HG03060 (cell line): ENCODE results near the gene CBS.
"Not testable (repeated sequence)": the region's sequence is repeated elsewhere in the genome, so short reads cannot be mapped to it uniquely, and the experiment has no call there.

Experiments used
- ATAC-seq: cut with Tn5 transposase; IDR thresholded peaks from one replicate; pipeline ENCODE4 v1.9.1; 2021; ENCODE audit warnings: low read depth, moderate number of reproducible peaks; ENCODE audit not compliant: unreplicated experiment

CBS gene

DNA sequence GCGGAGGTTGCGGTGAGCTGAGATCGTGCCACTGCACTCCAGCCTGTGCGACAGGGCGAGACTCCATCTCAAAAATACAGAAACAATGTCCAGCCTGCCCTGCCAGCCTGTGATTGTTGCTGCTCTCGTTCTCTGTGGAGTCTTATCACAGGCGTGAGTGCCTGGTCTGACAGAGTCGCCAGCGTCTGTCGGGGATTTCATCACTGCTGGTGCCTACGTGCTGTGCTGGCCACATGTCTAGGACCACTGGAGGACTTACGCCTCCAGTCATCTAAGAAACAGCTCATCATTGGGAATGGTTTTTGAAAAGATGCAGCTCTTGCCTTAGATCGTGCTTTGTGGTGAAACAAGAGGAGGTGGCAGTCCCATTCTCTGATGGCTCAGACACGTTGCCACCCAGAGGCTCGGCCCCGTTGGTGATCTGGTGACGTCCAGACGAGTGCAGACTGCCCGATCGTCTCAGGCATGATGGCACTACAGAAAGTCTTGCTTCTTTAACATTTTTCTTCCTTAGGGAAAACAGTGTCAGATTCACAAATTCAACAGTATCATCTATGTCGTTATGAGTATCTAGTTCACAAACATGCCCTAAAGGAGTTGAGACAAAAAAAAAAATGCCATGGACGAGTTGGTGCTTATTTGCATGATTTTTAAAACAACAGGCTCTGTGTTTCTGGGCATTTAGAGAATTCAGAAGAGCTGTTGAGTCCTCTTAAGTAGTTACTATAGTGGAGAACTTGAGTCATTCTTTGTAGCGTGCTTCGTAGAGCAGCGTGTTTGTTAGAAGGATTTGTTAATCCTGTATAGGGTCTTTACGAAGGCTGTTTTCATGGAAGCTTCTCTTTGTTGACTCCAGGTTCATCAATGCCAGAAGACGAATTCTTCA lies 47.5 kb downstream of the CBS start:
- no peak for ATAC-seq

GRCh38 chr21:43025636-43026180 lies 49.9 kb downstream of the CBS start:
- no peak for ATAC-seq

DNA sequence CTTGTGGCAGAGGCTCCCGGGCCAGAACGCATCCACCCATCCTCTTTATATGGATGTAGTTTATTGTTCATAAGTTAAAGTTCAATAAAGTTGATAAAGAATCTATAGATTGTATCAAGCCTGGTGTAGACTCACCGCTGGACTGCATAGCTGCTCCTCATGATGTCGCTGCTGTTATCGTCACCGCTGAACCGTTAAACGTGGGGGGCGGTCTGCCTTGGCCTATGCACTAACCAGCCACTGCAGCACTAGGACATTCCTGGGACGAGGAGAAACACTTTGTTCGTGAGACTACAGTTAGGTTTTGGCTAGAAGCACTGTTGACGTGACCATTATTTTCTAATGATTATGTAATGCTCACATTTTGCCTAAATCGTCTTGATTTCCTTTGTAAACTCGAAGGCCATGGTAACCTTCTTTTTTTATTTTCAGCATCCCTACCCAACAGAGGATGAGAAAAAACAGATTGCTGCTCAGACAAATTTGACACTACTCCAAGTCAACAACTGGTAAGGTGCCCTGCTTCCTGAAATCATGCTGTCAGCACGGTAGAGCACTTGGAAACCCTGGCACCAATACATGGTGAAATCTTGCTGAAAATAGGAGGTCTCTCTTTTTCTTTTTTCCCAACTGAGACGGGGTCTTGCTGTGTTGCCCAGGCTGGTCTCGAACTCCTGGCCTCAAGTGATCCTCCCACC lies 51.0 kb downstream of the CBS start:
- ATAC-seq, result no peak

DNA sequence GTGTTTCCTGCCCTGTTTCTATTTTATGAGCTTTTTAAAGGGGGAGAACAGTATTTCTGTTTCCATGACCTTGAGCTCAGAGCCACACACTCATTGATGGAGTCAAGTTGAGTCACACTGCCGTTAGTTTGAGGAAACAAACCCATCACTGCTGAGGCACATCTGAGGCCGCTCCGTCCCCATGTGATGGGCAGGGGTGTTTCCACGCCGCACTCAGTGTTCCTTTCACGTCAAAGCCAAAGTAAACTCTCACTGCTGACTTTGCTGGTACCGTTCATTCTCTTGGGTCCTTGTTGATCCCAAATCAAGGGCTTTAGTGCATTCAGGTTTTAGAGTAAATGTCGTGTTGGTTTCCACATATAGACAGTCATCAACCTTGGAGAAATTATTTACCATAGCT lies 52.5 kb downstream of the CBS start:
- ATAC-seq, result no peak

DNA sequence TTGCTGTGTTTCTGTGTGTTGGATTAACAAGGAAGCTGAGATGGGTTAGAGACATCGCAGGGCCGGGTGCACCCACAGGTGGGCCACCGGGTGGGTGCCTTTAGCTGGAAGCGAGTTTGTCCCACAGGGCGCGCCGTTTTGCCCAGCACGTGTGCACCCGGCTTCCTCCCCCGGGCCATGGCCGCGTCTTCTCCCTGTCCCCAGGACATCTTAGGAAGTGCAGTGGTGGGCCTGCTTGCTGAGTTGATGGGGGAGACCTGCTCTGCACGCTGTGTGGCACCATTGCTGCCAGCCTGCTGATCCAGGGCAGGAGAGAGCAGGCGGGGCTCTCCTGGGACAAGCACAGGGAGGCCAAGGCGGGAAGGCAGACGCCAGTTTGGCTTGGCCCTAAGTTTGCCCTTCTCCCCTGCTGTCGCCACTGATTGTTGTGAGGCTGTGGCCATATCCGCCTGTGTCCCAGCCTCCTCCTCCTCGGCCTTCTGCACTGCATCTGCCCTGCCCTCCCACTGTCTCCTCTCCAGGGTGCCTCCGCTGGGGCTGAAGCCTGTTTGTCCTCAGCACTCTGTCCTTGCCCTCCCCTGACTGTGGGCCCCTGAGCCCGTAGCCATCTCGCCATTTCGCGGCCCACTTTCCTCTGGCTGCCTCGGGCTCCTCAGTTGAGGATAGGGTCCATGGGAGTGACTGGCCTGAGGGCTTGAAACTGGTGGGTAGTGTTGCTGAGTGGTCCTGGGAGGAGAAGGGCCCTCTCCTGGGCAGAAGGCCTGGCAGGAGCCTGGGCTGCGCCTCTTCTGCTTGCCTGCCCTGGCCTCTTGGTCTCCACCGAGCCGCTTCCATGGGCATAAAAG lies 53.7 kb downstream of the CBS start:
- no peak for ATAC-seq

DNA sequence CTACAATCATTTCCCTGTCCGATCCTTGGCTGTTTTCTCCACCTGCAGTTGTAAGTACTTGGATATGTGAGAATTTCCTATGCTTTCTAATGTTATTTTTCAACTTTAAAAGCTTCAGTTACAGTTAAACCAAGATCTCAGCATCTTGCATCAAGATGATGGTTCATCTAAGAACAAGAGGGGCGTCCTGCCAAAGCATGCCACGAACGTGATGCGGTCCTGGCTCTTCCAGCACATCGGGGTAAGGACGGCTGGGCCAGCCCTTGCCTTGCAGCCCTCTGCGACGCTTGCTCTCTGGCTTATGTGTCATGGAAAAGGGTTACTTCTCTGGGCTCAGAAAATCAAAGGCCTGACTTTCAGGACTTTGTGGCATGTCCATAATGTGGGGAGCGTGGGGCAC lies 54.4 kb downstream of the CBS start:
- ATAC-seq, result no peak

DNA sequence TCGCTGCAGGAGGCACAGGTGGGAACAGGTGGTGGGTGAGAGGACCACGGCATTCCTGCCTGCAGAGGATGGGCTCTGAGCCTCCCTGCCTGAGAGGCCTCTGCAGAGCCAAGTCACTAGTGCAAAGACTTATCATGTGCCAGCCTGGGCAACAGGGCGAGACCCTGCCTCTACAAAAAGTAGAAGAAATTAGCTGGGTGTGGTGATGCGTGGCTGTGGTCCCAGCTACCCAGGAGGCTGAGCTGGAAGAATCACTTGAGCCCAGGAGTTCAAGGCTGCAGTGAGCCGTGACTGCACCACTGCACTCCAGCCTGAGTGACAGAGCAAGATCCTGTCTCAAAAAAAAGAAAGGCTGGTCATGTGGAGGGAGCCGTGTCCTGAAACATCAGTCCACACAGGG lies 54.9 kb downstream of the CBS start:
- no peak for ATAC-seq

DNA sequence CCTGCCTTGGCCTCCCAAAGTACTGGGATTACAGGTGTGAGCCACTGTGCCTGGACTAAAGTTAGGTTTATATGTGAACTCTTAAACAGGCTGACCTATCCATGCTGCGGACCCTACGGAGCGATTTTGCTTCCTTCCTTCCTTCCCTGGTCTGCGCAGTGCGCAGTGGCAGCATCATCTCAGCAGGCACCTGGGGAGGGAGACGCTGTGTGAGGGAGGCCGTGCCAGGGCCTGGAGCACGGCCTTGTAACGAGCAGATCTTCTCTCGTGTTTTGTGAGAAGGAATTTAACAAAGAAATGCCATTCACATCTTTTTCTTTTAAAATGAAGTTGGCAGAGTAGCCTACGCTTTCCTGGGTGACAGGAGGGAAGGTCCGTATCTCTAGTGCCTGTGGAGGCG lies 55.5 kb downstream of the CBS start:
- no peak for ATAC-seq

DNA sequence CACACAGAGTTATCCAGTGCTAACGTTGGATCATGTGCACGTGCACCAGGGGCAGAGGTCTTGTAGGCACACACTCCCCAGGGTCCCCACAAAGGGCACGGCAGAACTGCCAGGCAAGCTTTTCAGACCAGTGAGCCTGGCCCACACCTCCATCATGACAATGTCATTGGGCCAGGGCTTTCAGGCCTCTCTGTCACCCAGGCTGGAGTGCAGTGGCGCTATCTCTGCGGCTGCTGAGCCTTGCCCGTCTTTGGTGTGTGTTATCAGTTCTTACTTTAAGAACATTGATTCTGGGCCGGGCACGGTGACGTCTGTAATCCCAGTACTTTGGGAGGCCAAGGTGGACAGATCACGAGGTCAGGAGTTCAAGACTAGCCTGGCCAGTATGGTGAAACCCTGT lies 57.1 kb downstream of the CBS start:
- no peak for ATAC-seq

DNA sequence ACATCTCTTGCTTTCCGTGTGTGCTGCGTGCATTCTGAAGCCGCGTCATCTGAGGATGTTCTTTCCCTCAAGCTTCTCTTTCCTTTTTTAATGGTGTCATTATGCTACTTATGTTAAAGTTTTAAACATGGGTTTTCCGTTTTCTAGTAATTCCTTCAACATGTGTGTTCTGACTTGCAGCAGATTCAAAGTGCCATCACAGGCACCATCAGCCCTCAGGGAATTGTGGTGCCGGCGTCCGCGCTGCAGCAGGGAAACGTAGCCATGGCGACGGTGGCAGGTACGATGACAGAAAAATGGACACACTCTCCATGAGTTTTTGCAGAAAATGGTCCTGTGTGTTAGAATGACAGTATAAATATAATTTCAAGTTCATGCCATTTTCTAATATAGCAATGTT lies 58.9 kb downstream of the CBS start:
- ATAC-seq, result no peak

DNA sequence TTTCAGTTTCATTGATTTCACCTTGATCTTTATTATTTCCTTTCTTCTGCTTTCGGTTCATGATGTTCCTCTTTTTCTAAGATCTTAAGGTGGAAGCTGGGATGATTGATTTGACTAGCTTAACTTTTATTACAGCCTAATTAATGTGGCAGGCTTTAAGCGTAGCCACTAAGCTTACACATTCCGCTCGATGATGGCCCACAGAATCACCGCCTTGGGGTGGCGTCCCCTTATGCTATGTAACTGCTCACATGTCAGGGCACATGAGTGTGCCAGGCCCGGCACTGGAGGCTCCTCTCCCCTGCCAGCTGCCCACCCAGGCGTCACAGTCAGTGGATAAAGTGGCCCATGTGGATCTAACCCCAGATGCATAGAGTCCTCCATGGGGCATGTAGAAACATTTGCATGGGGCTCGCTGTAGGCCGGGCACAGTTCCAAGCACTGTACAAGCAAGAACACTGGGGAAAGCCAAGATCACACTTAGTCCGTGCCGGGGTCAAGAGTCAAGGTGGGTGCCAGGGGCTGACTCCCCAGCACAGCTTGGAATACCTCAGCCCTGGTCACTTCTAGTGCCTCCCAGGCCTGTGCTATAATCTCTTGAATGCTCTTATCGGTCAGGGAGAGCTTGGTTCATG lies 59.6 kb downstream of the CBS start:
- no peak for ATAC-seq

DNA sequence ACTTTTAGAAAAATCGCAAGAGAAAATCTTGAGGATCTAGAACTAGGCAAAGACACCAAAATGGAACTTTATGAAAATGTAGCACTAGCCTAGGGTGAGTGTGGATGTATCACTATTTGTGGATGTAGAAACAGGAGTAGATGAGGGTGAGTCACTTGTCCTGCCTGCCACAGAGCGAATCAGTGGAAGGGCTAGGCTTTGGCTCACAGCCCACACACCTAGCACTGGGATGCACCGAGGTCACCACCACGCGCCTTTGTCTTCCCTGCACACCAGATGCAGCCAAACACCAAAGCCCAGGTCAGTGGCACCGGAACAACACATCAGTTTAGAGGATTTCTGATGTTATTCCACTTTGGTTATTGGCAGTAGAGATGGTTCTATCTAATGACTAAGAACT lies 63.0 kb downstream of the CBS start:
- ATAC-seq, result no peak

DNA sequence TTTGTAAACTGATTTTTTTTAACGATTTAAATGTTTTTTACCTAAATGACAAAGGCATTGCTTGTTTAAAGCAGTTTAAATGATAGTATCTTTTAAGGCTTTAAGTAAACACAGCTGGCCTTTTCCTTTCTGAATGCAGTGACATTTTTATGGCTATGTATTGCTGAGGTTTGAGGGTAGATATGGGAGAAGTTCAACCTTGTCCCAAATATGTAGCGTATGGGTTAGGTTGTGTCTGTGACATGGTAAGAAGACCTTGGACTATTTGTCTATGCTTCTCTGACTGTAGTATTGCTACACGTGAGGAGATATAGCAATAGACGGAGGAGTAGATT lies 68.8 kb downstream of the CBS start:
- no peak for ATAC-seq

GRCh38 chr21:43006051-43006873 lies 69.4 kb downstream of the CBS start:
- ATAC-seq, result not testable (repeated sequence)

GRCh38 chr21:43005635-43006034 lies 70.0 kb downstream of the CBS start:
- no peak for ATAC-seq

DNA sequence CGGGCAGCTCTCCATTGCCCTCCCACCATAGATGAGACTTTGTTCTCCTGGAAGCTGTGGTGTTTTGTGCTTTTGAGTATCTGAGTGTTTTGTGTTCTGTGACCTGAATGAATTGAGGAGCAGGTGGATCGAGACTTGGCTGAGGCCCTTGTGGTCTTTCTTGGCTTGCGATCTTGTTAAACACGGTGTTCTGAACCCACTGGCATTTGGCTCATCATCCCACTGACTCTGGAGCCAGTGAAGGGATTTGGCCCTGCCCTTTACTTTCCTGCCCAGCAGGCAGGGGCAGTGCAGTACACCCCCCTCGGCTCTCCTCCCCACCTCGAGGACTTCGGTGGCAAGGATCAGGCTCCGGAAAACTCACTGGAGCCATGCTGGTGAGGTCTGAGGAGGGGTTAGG lies 70.7 kb downstream of the CBS start:
- no peak for ATAC-seq
